Gastroesophageal sphincter (tissue), 3 donors: Measurements from ENCODE around the gene ERC1.

Source experiments
- EP300 ChIP-seq: sonication (generic); formaldehyde crosslinking; IDR thresholded peaks from one replicate; pipeline ENCODE4 v1.6.1; 2017; ENCODE audit warnings: antibody characterized with exemption, mild to moderate bottlenecking
- TF ChIP-seq, protein P1 (sequence below), 4 experiments: fragments of 200-600 bp in 2 of 4; fragments of 450-650 bp in 2 of 4; sonication (generic) in 1 of 4; IDR thresholded peaks; one replicate each; pipeline ENCODE4 v1.5.1; 2017 to 2019; ENCODE audit warnings: antibody characterized with exemption in 4 of 4, mild to moderate bottlenecking in 2 of 4, moderate library complexity in 2 of 4

GRCh38 chr12:1494856-1495255, 503.8 kb downstream of the ERC1 start:
- TF ChIP-seq, protein P1, sequence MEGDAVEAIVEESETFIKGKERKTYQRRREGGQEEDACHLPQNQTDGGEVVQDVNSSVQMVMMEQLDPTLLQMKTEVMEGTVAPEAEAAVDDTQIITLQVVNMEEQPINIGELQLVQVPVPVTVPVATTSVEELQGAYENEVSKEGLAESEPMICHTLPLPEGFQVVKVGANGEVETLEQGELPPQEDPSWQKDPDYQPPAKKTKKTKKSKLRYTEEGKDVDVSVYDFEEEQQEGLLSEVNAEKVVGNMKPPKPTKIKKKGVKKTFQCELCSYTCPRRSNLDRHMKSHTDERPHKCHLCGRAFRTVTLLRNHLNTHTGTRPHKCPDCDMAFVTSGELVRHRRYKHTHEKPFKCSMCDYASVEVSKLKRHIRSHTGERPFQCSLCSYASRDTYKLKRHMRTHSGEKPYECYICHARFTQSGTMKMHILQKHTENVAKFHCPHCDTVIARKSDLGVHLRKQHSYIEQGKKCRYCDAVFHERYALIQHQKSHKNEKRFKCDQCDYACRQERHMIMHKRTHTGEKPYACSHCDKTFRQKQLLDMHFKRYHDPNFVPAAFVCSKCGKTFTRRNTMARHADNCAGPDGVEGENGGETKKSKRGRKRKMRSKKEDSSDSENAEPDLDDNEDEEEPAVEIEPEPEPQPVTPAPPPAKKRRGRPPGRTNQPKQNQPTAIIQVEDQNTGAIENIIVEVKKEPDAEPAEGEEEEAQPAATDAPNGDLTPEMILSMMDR (IDR thresholded peaks at IDR 0.05), result no peak
- TF ChIP-seq EP300, result no peak
